ENCODE data around the gene OLR1.
"Not testable (repeated sequence)": the region's sequence is repeated elsewhere in the genome, so short reads cannot be mapped to it uniquely, and the experiment has no call there.

OLR1 gene

DNA sequence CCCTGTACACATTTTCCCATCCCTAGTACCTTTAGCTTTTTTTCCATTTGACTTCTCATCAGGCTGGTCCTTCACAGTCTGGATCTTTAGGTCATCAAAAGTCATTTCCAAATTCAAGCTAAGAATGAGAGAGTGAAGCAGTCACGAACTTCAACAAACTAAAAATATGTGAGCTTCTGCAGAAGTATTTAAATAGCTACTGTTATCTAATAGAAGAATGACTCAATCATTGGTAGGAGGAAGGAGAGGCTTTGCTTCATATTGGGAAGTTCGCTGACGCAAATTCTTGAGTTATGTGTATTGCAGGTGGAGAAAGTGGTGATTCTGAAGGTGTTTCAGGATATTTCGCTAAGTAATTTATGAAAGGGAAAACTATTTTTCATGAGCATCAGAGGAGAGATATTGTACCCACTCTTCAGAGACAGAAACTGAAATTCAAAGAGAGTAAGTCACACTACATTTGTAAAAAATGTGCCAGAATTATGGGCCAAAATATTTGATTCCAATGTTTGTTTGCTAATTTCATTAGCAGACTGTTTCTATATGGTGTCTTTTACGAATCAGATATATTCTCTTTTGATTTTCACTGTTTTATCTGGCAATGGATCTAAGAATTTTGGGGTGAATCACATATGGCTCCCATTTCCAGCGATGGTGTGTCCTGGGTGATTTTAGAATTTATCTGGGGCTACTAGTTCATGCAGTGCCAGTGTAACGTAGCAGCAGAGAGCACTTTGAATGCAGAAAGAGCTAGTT is at the start of gene OLR1:
OLR1 (minus strand) TSS at position 160 of the 756 bp plus-strand sequence; CDS start at position 105, 55 bp downstream.
- Histone ChIP-seq H3K9ac (ENCODE audit: low read depth, low read length, poor library complexity, severe bottlenecking) (no peak within 1 kb of the TSS), H3K79me2 (ENCODE audit: insufficient read depth, low read length) (no peaks in the 10 kb centered on the region), H3K9me3 (ENCODE audit: insufficient read depth, low read depth, low read length) (no peaks in the 10 kb centered on the region), H3F3A (ENCODE audit: low read depth) (no peaks in the 10 kb centered on the region), H3K36me3 (ENCODE audit: insufficient read depth, low read length) (no peaks in the 10 kb centered on the region), H4K20me1 (ENCODE audit: insufficient read depth, low read length, poor library complexity, severe bottlenecking) (no peaks in the 10 kb centered on the region), H3K4me2 (ENCODE audit: low read depth, low read length, poor library complexity, severe bottlenecking) (no peak within 1 kb of the TSS), H3K27me3 (ENCODE audit: insufficient read depth, low read length, poor library complexity, severe bottlenecking) (no peaks in the 10 kb centered on the region), H3K4me3 (ENCODE audit: low read length, poor library complexity, severe bottlenecking) (no peak within 1 kb of the TSS), H2AFZ (ENCODE audit: low read length) (no peak within 1 kb of the TSS), H3K9me2 (replicated peaks; ENCODE audit: low read depth, low read length) (no peaks in the 10 kb centered on the region), H3K4me1 (ENCODE audit: insufficient read depth, low read length, poor library complexity, severe bottlenecking) (no peaks in the 10 kb centered on the region)
- TF ChIP-seq CTCF (conservative IDR thresholded peaks at IDR 0.05; ENCODE audit: low read length) (no peak), EZH2phosphoT487 (IDR thresholded peaks at IDR 0.05; ENCODE audit: borderline replicate concordance) (no peak)

- Histone ChIP-seq H3K4me2 (ENCODE audit: low read depth, low read length, poor library complexity, severe bottlenecking) (no peak overlapping the region), H3K4me3 (ENCODE audit: low read length, poor library complexity, severe bottlenecking) (no peak overlapping the region), H3K27me3 (ENCODE audit: insufficient read depth, low read length, poor library complexity, severe bottlenecking) (no peaks in the 10 kb centered on the region), H3K9ac (ENCODE audit: low read depth, low read length, poor library complexity, severe bottlenecking) (no peak overlapping the region), H3K9me2 (replicated peaks; ENCODE audit: low read depth, low read length) (no peaks in the 10 kb centered on the region), H3K36me3 (ENCODE audit: insufficient read depth, low read length) (peaks cover 23% of the 10 kb centered on the region; the same call in 1 of the 2 replicates), H4K20me1 (ENCODE audit: insufficient read depth, low read length, poor library complexity, severe bottlenecking) (no peaks in the 10 kb centered on the region), H3K79me2 (ENCODE audit: insufficient read depth, low read length) (peaks cover 10% of the 10 kb centered on the region), H2AFZ (ENCODE audit: low read length) (no peak overlapping the region), H3F3A (ENCODE audit: low read depth) (no peaks in the 10 kb centered on the region), H3K4me1 (ENCODE audit: insufficient read depth, low read length, poor library complexity, severe bottlenecking) (peaks cover 1% of the 10 kb centered on the region), H3K9me3 (ENCODE audit: insufficient read depth, low read depth, low read length) (no peaks in the 10 kb centered on the region)
- TF ChIP-seq CTCF (conservative IDR thresholded peaks at IDR 0.05; ENCODE audit: low read length) (no peak), EZH2phosphoT487 (IDR thresholded peaks at IDR 0.05; ENCODE audit: borderline replicate concordance) (no peak)
Observed at GRCh38 chr12:10220398-10221077, 48.6 kb upstream of the OLR1 start.

- Histone ChIP-seq H3K36me3 (ENCODE audit: insufficient read depth, low read length) (peaks cover 23% of the 10 kb centered on the region; the same call in 1 of the 2 replicates), H2AFZ (ENCODE audit: low read length) (no peak overlapping the region), H3K4me2 (ENCODE audit: low read depth, low read length, poor library complexity, severe bottlenecking) (no peak overlapping the region), H3F3A (ENCODE audit: low read depth) (no peaks in the 10 kb centered on the region), H3K9ac (ENCODE audit: low read depth, low read length, poor library complexity, severe bottlenecking) (no peak overlapping the region), H3K4me1 (ENCODE audit: insufficient read depth, low read length, poor library complexity, severe bottlenecking) (peaks cover 12% of the 10 kb centered on the region), H4K20me1 (ENCODE audit: insufficient read depth, low read length, poor library complexity, severe bottlenecking) (no peaks in the 10 kb centered on the region), H3K79me2 (ENCODE audit: insufficient read depth, low read length) (peaks cover 23% of the 10 kb centered on the region), H3K4me3 (ENCODE audit: low read length, poor library complexity, severe bottlenecking) (no peak overlapping the region), H3K9me2 (replicated peaks; ENCODE audit: low read depth, low read length) (no peaks in the 10 kb centered on the region), H3K9me3 (ENCODE audit: insufficient read depth, low read depth, low read length) (no peaks in the 10 kb centered on the region), H3K27me3 (ENCODE audit: insufficient read depth, low read length, poor library complexity, severe bottlenecking) (no peaks in the 10 kb centered on the region)
- no peak for TF ChIP-seq CTCF (conservative IDR thresholded peaks at IDR 0.05; ENCODE audit: low read length)
- no peak for TF ChIP-seq EZH2phosphoT487 (IDR thresholded peaks at IDR 0.05; ENCODE audit: borderline replicate concordance)
Observed at GRCh38 chr12:10218021-10218420, 46.1 kb upstream of the OLR1 start.

GRCh38 chr12:10215946-10216345 is 44.0 kb upstream of the OLR1 start:
- Histone ChIP-seq H3K4me2 (ENCODE audit: low read depth, low read length, poor library complexity, severe bottlenecking) (peak overlapping the region; percentile 71), H3K4me3 (ENCODE audit: low read length, poor library complexity, severe bottlenecking) (peak overlapping the region; percentile 76)

More at GRCh38 chr12:10215946-10216345, 44.0 kb upstream of the OLR1 start:
- H3K27me3 ChIP-seq (ENCODE audit: insufficient read depth, low read length, poor library complexity, severe bottlenecking); H2AFZ ChIP-seq (ENCODE audit: low read length); H3K36me3 ChIP-seq (ENCODE audit: insufficient read depth, low read length); H3F3A ChIP-seq (ENCODE audit: low read depth); H3K9me3 ChIP-seq (ENCODE audit: insufficient read depth, low read depth, low read length); H3K9me2 ChIP-seq (replicated peaks; ENCODE audit: low read depth, low read length); H4K20me1 ChIP-seq (ENCODE audit: insufficient read depth, low read length, poor library complexity, severe bottlenecking): not testable (repeated sequence)
- Histone ChIP-seq H3K9ac (ENCODE audit: low read depth, low read length, poor library complexity, severe bottlenecking) (peak overlapping the region; percentile 64), H3K4me1 (ENCODE audit: insufficient read depth, low read length, poor library complexity, severe bottlenecking) (peaks cover 15% of the 10 kb centered on the region), H3K79me2 (ENCODE audit: insufficient read depth, low read length) (peaks cover 23% of the 10 kb centered on the region)

Data from Loucy (cell line).